Natural killer cell (primary cell): Measurements from ENCODE around the gene FRS2. TPM values are rescaled to one million over a fixed set of nuclear protein-coding genes. Genes with fewer than 3 reads are reported as not detected.

Experiments used
- ATAC-seq, 3 donors: fragments of 150-1000 bp in 2 of 3; fragments of 200-7000 bp in 1 of 3; cut with Tn5 transposase; 1 replicate in 1 of 3; 2 replicates in 2 of 3; pipeline ENCODE4 v1.10.0; 2021; ENCODE audit warnings: mild to moderate bottlenecking in 2 of 3, moderate library complexity in 2 of 3
- DNase-seq, 2 donors: peaks; one replicate each; pipeline versions ENCODE4 v3.0.0 to v3.0.0-alpha.2; 2013 to 2021; ENCODE audit warnings: mixed read lengths in 1 of 2
- H3K27ac ChIP-seq: one replicate; pipeline ENCODE4 v1.5.1; 2013; ENCODE audit warnings: mild to moderate bottlenecking, low read length
- H3K27me3 ChIP-seq: one replicate; pipeline ENCODE4 v1.6.1; 2013; ENCODE audit warnings: low read length; ENCODE audit not compliant: control insufficient read depth, insufficient read depth
- H3K36me3 ChIP-seq: one replicate; pipeline ENCODE4 v1.6.1; 2013; ENCODE audit warnings: low read length; ENCODE audit not compliant: control insufficient read depth, insufficient read depth
- H3K4me1 ChIP-seq: one replicate; pipeline ENCODE4 v1.6.1; 2013; ENCODE audit warnings: low read length; ENCODE audit not compliant: control insufficient read depth, insufficient read depth
- H3K4me3 ChIP-seq: one replicate; pipeline ENCODE4 v1.5.1; 2013; ENCODE audit warnings: low read length
- H3K9me3 ChIP-seq: one replicate; pipeline ENCODE4 v1.6.1; 2013; ENCODE audit warnings: low read length; ENCODE audit not compliant: control insufficient read depth, insufficient read depth
- H3K27ac Mint-ChIP-seq, 2 donors: one replicate each; pipeline ENCODE4 v1.8.0; 2022; ENCODE audit warnings: mild to moderate bottlenecking in 2 of 2, mixed read lengths in 2 of 2, moderate library complexity in 1 of 2
- H3K27me3 Mint-ChIP-seq, 2 donors: one replicate each; pipeline ENCODE4 v1.8.0; 2022; ENCODE audit warnings: low read depth in 2 of 2, mixed read lengths in 2 of 2
- H3K36me3 Mint-ChIP-seq: one replicate; pipeline ENCODE4 v1.8.0; 2022; ENCODE audit warnings: mixed read lengths
- H3K4me1 Mint-ChIP-seq, 2 donors: one replicate each; pipeline ENCODE4 v1.8.0; 2022; ENCODE audit warnings: mixed read lengths in 2 of 2
- H3K4me3 Mint-ChIP-seq: one replicate; pipeline ENCODE4 v1.8.0; 2022; ENCODE audit warnings: mild to moderate bottlenecking, moderate library complexity, mixed read lengths
- H3K9me3 Mint-ChIP-seq, 2 donors: one replicate each; pipeline ENCODE4 v1.8.0; 2022; ENCODE audit warnings: mixed read lengths in 2 of 2
- WGBS: methylation state at CpG from one replicate; pipeline ENCODE4 v1.1.7; 2013; ENCODE audit warnings: missing lambda C conversion rate; ENCODE audit not compliant: insufficient coverage; 5-methylcytosine and 5-hydroxymethylcytosine counted together
- intact Hi-C: fragments of 100-400 bp; cut with micrococcal nuclease; formaldehyde crosslinking; loops from one replicate; pipeline ENCODE4 v1.14.2; 2022
- total RNA-seq, 4 donors: library from RNA; stranded (reverse); fragments of 120-200 nt in 1 of 4; gene quantifications; one replicate each; pipeline versions ENCODE4 v1.2.3 to v1.2.4, GENCODE V29; 2013 to 2022
- TF ChIP-seq, protein P1 (sequence below): fragments of 200-600 bp; IDR thresholded peaks from one replicate; pipeline ENCODE4 v1.8.0; 2022; ENCODE audit warnings: antibody characterized with exemption

The FRS2 gene
- total RNA-seq, 3 donors from 2014 or later (not counting 1 experiment from before 2014, with no cell fraction given), result 25.6 to 33.8 (median 28.2) TPM

GRCh38 chr12:69471076-69471430 lies 865 bp downstream of the FRS2 start:
- Mint-ChIP-seq H3K9me3 (no peaks in the 10 kb centered on the region), H3K4me3 (peak overlapping the region; percentile 93), H3K36me3 (no peaks in the 10 kb centered on the region), H3K4me1 (peaks cover 33 to 35% of the 10 kb centered on the region in 2 donors), H3K27ac (peak overlapping the region; percentile 82 to 93), H3K27me3 (no peaks in the 10 kb centered on the region)
- Histone ChIP-seq H3K4me1 (peaks cover 16% of the 10 kb centered on the region), H3K4me3 (peak overlapping the region; percentile 83), H3K27me3 (no peaks in the 10 kb centered on the region), H3K36me3 (no peaks in the 10 kb centered on the region), H3K9me3 (no peaks in the 10 kb centered on the region), H3K27ac (no peak overlapping the region)
- TF ChIP-seq, protein P1, sequence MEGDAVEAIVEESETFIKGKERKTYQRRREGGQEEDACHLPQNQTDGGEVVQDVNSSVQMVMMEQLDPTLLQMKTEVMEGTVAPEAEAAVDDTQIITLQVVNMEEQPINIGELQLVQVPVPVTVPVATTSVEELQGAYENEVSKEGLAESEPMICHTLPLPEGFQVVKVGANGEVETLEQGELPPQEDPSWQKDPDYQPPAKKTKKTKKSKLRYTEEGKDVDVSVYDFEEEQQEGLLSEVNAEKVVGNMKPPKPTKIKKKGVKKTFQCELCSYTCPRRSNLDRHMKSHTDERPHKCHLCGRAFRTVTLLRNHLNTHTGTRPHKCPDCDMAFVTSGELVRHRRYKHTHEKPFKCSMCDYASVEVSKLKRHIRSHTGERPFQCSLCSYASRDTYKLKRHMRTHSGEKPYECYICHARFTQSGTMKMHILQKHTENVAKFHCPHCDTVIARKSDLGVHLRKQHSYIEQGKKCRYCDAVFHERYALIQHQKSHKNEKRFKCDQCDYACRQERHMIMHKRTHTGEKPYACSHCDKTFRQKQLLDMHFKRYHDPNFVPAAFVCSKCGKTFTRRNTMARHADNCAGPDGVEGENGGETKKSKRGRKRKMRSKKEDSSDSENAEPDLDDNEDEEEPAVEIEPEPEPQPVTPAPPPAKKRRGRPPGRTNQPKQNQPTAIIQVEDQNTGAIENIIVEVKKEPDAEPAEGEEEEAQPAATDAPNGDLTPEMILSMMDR, result no peak
- ATAC-seq, result no peak
- 5% methylated on average over 5 of the region's 7 CpGs for WGBS
- intact Hi-C loops, result loop anchor here (2.0 kb wide), 1 partner anchor 100 kb away; no protein-coding TSS in a partner anchor
- no peak for DNase-seq

- Histone ChIP-seq H3K9me3 (no peaks in the 10 kb centered on the region), H3K36me3 (no peaks in the 10 kb centered on the region), H3K27me3 (no peaks in the 10 kb centered on the region), H3K4me1 (peaks cover 15% of the 10 kb centered on the region), H3K4me3 (no peak overlapping the region), H3K27ac (no peak overlapping the region)
- TF ChIP-seq, protein P1, result no peak
- intact Hi-C loops, result loop anchor here (2.0 kb wide), 1 partner anchor 99 kb away; no protein-coding TSS in a partner anchor
- ATAC-seq (no peak), DNase-seq (no peak)
- H3K27me3 Mint-ChIP-seq, result no peaks in the 10 kb centered on the region
- no peaks in the 10 kb centered on the region for H3K9me3 Mint-ChIP-seq
- WGBS, result 88% methylated on average over 4 of the region's 5 CpGs
- H3K4me3 Mint-ChIP-seq, result peak overlapping the region; percentile 93
- H3K27ac Mint-ChIP-seq, result peak overlapping the region; percentile 82 to 93
- peaks cover 37 to 40% of the 10 kb centered on the region in 2 donors for H3K4me1 Mint-ChIP-seq
- no peaks in the 10 kb centered on the region for H3K36me3 Mint-ChIP-seq
These were observed 1.6 kb downstream of the FRS2 start for GRCh38 chr12:69471667-69472385.

DNA sequence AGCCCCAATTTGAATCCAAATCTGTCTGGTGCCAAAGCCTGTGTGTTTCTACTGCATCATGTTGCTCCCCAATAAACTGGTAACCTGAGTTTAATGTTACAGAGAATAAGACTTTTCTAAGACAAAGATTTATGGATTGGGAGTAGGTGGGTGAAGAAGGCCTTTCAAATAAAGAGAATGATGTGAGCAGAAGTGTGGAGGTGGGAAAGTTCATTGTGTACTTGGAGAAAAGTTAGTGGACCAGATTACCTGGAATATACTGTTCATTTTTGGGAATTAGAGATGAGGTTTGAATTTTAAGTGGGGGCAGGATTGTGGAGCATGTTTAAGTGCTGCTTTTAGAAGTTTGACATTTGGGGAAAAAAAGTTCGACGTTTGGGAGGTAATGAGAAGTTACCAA lies 3.1 kb downstream of the FRS2 start:
- no peak overlapping the region for H3K4me3 Mint-ChIP-seq
- no peak for ATAC-seq

More for the DNA sequence above, 3.1 kb downstream of the FRS2 start:
- no peak for DNase-seq
- H3K9me3 Mint-ChIP-seq, result no peaks in the 10 kb centered on the region
- peaks cover 37 to 40% of the 10 kb centered on the region in 2 donors for H3K4me1 Mint-ChIP-seq
- TF ChIP-seq, protein P1, result no peak
- H3K27me3 Mint-ChIP-seq, result no peaks in the 10 kb centered on the region
- peak overlapping the region in 1 of 2 donors; percentile 4 for H3K27ac Mint-ChIP-seq
- Histone ChIP-seq H3K9me3 (no peaks in the 10 kb centered on the region), H3K4me3 (no peak overlapping the region), H3K27ac (no peak overlapping the region), H3K36me3 (no peaks in the 10 kb centered on the region), H3K27me3 (no peaks in the 10 kb centered on the region), H3K4me1 (peaks cover 12% of the 10 kb centered on the region)
- H3K36me3 Mint-ChIP-seq, result no peaks in the 10 kb centered on the region
- WGBS, result 94% methylated on average over 2 of the region's 2 CpGs
- intact Hi-C loops, result no loop called here
